ENCODE data around the gene FLNC.

Gene FLNC

DNA sequence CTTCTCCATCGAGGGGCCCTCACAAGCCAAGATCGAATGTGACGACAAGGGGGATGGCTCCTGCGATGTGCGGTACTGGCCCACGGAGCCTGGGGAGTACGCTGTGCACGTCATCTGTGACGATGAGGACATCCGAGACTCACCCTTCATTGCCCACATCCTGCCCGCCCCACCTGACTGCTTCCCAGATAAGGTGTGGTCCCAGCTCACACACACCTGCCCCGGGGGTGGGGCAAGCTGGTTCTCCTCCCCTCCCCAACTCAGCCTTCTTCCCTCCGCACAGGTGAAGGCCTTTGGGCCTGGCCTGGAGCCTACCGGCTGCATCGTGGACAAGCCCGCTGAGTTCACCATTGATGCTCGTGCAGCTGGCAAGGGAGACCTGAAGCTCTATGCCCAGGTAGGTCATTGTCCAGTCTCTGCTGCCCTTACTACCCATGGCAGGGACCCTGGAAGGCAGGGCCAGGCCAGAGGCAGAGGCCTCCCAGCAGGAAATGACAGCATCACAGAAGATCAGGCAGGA, 11.0 kb downstream of the FLNC start:
- DNase-seq (ENCODE audit: low read depth), result no peak
- no peak overlapping the region for H3K4me3 ChIP-seq (ENCODE audit: low read depth, low read length)
- TF ChIP-seq, protein P1, sequence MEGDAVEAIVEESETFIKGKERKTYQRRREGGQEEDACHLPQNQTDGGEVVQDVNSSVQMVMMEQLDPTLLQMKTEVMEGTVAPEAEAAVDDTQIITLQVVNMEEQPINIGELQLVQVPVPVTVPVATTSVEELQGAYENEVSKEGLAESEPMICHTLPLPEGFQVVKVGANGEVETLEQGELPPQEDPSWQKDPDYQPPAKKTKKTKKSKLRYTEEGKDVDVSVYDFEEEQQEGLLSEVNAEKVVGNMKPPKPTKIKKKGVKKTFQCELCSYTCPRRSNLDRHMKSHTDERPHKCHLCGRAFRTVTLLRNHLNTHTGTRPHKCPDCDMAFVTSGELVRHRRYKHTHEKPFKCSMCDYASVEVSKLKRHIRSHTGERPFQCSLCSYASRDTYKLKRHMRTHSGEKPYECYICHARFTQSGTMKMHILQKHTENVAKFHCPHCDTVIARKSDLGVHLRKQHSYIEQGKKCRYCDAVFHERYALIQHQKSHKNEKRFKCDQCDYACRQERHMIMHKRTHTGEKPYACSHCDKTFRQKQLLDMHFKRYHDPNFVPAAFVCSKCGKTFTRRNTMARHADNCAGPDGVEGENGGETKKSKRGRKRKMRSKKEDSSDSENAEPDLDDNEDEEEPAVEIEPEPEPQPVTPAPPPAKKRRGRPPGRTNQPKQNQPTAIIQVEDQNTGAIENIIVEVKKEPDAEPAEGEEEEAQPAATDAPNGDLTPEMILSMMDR (IDR thresholded peaks at IDR 0.05; ENCODE audit: control insufficient read depth, extremely low read depth, insufficient read depth), result no peak

DNA sequence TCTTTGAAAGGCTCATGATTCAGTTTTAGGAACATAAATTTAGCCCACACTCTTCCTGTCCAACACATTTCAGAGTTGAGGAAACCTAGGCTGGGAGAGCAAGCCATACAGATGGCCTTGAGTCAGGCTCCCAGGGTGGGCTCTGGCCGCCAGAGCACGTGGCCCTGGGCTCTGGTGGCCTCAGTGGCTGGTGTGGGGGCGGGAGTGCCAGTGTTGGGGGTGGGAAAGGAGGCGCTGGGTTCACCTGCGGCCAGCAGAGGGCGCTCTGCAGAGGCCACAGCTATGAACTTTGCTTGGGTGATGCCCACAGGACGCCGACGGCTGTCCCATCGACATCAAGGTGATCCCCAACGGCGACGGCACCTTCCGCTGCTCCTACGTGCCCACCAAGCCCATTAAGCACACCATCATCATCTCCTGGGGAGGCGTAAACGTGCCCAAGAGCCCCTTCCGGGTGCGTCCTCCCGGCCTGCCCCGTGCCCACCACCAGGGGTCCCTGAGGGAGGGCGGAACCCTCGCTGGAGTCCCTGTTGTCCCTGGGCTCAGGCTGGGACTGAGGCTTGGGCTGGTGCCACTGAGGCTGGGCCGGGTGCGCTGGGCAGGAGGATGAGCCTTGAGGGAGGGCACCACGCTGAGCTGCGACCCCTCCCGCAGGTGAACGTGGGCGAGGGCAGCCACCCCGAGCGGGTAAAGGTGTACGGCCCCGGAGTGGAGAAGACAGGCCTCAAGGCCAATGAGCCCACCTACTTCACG, 11.9 kb downstream of the FLNC start:
- TF ChIP-seq, protein P1 (IDR thresholded peaks at IDR 0.05; ENCODE audit: control insufficient read depth, extremely low read depth, insufficient read depth), result peak; percentile 71
- no peak overlapping the region for H3K4me3 ChIP-seq (ENCODE audit: low read depth, low read length)
- DNase-seq (ENCODE audit: low read depth), result no peak

DNA sequence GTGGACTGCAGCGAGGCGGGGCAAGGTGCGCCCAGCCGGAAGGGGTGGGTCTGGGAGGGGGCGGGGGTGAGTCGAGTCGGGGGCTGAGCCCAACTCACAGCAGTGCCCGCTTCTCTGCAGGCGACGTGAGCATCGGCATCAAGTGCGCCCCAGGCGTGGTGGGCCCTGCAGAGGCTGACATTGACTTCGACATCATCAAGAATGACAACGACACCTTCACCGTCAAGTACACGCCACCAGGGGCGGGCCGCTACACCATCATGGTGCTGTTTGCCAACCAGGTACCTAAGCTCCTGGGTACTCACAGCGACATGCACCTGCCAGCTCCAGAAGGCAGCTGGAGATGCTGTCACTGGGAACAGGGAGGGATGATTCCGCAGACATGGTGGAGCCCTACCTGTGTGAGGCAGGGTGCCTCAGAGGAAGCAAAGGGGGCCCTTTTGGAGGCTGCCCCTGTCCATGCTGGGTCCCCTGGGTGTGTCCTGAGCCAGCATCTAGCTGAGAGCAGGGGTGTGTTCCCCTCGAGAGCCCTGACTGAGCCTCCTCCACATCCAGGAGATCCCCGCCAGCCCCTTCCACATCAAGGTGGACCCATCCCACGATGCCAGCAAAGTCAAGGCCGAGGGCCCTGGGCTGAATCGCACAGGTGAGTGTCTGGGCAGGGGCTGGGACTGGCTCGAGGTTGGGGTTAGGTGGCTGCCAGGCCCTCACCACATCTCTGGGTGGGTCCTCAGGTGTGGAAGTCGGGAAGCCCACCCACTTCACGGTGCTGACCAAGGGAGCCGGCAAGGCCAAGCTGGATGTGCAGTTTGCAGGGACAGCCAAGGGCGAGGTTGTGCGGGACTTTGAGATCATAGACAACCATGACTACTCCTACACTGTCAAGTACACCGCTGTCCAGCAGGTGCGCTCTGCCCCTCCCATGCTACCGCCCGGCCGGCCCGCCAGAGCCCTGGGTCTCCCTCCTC, 12.8 kb downstream of the FLNC start:
- no peak for DNase-seq (ENCODE audit: low read depth)
- no peak overlapping the region for H3K4me3 ChIP-seq (ENCODE audit: low read depth, low read length)
- TF ChIP-seq, protein P1 (IDR thresholded peaks at IDR 0.05; ENCODE audit: control insufficient read depth, extremely low read depth, insufficient read depth), result no peak

DNA sequence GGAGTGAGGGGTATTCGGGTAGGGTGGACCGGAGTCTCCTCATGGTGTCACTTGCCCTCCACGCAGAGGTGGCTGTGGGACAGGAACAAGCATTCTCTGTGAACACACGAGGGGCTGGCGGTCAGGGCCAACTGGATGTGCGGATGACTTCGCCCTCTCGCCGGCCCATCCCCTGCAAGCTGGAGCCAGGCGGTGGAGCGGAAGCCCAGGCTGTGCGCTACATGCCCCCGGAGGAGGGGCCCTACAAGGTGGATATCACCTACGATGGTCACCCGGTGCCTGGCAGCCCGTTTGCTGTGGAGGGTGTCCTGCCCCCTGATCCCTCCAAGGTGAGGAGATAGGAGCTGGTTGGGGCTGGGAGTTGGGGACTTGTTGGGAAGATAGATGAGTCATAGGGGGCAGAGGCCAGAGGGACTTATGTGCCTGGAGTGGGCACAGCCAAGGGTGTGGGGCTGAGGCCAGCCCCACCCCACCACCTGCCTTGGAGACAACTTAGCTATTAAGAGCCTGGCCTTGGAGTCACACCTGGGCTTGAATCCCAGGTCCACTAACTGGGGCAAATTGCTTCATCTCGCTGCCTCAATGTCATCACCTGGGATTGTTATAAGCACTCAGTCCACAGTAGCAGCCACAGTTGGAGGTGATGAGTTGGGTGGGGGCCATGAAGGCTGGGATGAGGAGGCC, 13.9 kb downstream of the FLNC start:
- H3K4me3 ChIP-seq (ENCODE audit: low read depth, low read length), result no peak overlapping the region
- TF ChIP-seq, protein P1 (IDR thresholded peaks at IDR 0.05; ENCODE audit: control insufficient read depth, extremely low read depth, insufficient read depth), result no peak
- no peak for DNase-seq (ENCODE audit: low read depth)

DNA sequence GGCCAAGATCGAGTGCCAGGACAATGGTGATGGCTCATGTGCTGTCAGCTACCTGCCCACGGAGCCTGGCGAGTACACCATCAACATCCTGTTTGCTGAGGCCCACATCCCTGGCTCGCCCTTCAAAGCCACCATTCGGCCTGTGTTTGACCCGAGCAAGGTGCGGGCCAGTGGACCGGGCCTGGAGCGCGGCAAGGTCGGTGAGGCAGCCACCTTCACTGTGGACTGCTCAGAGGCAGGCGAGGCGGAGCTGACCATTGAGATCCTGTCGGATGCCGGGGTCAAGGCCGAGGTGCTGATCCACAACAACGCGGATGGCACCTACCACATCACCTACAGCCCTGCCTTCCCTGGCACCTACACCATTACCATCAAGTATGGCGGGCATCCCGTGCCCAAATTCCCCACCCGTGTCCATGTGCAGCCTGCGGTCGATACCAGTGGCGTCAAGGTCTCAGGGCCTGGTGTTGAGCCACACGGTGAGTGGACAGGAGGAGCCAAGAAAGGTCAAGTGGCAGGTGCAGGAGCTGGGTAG, 14.6 kb downstream of the FLNC start:
- DNase-seq (ENCODE audit: low read depth), result no peak
- H3K4me3 ChIP-seq (ENCODE audit: low read depth, low read length), result no peak overlapping the region
- TF ChIP-seq, protein P1 (IDR thresholded peaks at IDR 0.05; ENCODE audit: control insufficient read depth, extremely low read depth, insufficient read depth), result no peak

DNA sequence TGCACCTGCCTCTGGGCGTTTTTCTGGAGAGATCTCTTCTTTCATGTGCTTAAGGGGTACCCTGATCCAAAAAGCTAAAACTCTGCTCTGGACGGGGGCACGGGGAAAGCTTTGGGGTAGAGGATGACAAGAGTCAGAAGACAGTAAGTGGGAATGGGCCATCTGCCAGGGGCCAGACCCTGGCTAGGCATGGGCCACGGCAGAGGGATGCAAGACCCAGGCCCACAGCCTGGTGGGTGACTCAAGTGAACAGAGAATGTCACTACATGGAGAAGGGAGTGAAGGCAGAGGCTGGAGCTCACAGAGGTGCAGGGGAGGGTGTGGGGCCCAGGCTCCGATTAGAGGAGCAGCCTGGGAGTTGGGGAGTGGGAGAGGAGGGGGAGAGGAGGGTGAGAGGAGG, 15.3 kb downstream of the FLNC start:
- H3K4me3 ChIP-seq (ENCODE audit: low read depth, low read length), result no peak overlapping the region
- TF ChIP-seq, protein P1 (IDR thresholded peaks at IDR 0.05; ENCODE audit: control insufficient read depth, extremely low read depth, insufficient read depth), result no peak

More for the DNA sequence above, 15.3 kb downstream of the FLNC start:
- no peak for DNase-seq (ENCODE audit: low read depth)

Measured in LNCaP clone FGC (cell line).